Activated CD4-positive, CD25-positive, alpha-beta regulatory T cell treated with anti-CD3 and anti-CD28 coated beads, Interleukin-2, amount 50 U/mL, for 16 hours (primary cell): ENCODE results near the gene C15orf39.
"Not testable (repeated sequence)": the region's sequence is repeated elsewhere in the genome, so short reads cannot be mapped to it uniquely, and the experiment has no call there.

Experiments
- DNase-seq: peaks from one replicate; pipeline ENCODE4 v3.0.0-alpha.2; 2020; ENCODE audit warnings: low read depth, low spot score

The C15orf39 gene

DNA sequence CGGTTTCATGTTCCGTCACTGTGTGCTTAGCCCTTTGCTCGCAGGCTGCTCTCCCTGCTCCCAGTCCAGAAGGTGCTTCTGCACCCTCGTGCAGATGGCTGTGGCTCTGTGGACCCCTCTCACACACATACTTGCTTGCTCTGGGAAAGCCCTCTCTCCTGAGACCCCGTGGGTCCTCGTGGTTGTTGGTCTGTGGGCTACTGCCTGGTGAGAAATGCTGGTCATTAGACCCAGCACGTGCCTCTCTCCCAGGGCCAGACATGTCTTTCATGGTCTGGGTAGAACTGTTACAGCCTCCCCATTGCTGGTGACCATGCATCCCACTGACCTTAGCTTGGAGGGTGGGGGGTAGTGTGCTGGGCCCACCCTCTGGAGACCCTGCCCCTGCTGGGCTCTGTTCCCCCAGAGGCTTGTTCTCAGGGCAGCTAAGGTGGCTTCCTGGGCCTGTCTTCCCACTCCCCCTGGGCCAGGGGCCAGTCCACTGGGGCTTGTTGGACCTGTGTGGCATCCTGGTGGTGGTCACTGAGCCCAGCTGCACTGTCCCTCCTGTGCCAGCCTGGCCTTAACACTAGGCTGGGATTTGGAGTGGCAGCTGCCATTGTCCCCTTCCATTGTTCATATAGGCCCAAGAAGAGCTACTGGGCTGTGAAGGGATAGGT, 10.6 kb downstream of the C15orf39 start:
- no peak for DNase-seq

GRCh38 chr15:75213212-75213767, 11.6 kb downstream of the C15orf39 start:
- no peak for DNase-seq

GRCh38 chr15:75213768-75214221, 12.1 kb downstream of the C15orf39 start:
- DNase-seq = no peak

GRCh38 chr15:75214293-75215096, 12.8 kb downstream of the C15orf39 start:
- DNase-seq = no peak

DNA sequence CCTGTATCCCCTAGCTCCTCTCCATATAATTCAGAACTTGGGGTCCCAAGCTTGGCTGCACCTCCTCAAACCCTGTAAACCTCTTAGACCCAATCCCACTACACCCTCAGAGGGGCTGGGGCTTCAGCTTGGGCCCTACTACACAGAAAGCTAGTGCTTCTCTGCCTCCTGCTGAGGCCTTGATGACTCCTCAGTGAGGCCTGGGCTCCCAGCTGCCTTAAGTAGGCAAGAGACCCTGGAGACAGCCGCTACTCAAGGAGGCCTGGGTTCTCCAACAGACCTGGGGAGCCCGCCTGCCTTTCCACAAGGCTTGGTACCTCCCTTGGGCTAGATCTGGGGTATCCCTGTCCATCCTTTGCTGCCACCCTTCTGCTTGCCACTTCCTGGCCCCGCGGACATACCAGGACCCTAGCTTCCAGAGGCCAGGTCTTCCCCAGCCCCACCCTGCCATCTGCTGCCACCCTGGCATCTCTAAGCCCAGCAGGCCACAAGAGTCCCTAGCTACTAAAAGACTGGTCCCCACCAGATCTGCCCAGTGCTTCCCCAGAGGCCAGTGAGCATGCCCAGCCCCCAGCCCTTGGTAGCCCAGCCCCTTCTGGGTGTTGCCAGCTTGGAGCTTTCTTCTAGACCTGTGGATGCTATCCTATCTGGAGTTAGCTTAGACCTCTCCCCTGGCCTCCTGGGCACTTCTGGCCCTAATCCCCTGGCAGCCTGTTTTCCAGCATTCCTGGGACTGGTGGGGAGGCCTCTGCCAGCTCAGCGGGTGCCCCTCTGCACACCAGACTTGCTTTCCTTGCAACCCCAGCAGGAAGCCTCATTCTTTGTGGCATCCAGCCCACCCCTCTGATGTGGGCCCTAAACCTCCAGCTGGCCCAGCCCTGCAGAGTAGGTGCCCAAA, 13.7 kb downstream of the C15orf39 start:
- DNase-seq = no peak

GRCh38 chr15:75217012-75217411, 15.3 kb downstream of the C15orf39 start:
- no peak for DNase-seq

GRCh38 chr15:75217574-75217973, 15.9 kb downstream of the C15orf39 start:
- DNase-seq = not testable (repeated sequence)

- not testable (repeated sequence) for DNase-seq
These were observed 17.8 kb downstream of the C15orf39 start for GRCh38 chr15:75219507-75219929.

GRCh38 chr15:75223688-75224087, 22.0 kb downstream of the C15orf39 start:
- no peak for DNase-seq

DNA sequence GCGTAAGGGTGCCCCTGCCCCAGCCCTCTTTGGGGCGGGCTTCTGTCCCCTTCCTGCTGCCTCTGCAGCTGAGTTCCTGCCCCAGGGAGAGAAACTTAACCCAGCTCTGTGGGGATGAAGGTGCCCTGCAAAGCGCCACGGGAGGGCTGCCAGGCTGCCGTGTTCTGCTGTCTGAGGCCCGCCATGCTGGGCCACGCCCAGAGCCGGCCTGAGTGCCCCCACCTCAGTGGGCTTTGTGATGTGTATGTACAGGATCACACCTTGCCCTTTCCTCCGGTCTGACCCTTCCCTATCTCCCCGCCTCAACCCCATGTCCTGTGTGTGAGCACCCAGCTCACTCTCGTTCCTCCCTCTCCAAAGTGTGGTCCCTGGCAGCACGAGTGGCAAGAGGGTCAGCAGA, 22.6 kb downstream of the C15orf39 start:
- no peak for DNase-seq

GRCh38 chr15:75225102-75225836, 23.6 kb downstream of the C15orf39 start:
- DNase-seq = not testable (repeated sequence)

GRCh38 chr15:75225951-75226732, 24.5 kb downstream of the C15orf39 start:
- DNase-seq = no peak

DNA sequence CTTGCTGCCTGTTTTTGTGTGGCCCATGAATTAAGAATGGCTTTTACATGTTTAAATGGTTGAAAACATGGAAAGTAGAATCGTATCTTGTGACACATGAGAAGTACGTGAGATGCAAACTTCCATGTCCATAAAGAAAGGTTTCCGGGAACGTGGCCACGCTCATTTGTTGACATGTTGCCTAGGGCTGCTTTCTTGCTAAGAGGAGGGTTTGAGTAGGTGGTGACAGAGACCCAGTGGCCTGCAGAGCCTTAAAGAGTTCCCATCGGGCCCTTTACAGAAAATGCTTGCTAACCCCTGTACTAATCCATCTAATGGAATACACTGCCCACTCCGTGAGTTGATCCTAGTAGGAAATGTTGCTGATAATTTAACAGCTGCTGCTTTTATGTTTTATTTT, 25.4 kb downstream of the C15orf39 start:
- not testable (repeated sequence) for DNase-seq

GRCh38 chr15:75227663-75228280, 26.1 kb downstream of the C15orf39 start:
- no peak for DNase-seq

GRCh38 chr15:75228787-75229186, 27.1 kb downstream of the C15orf39 start:
- no peak for DNase-seq

DNA sequence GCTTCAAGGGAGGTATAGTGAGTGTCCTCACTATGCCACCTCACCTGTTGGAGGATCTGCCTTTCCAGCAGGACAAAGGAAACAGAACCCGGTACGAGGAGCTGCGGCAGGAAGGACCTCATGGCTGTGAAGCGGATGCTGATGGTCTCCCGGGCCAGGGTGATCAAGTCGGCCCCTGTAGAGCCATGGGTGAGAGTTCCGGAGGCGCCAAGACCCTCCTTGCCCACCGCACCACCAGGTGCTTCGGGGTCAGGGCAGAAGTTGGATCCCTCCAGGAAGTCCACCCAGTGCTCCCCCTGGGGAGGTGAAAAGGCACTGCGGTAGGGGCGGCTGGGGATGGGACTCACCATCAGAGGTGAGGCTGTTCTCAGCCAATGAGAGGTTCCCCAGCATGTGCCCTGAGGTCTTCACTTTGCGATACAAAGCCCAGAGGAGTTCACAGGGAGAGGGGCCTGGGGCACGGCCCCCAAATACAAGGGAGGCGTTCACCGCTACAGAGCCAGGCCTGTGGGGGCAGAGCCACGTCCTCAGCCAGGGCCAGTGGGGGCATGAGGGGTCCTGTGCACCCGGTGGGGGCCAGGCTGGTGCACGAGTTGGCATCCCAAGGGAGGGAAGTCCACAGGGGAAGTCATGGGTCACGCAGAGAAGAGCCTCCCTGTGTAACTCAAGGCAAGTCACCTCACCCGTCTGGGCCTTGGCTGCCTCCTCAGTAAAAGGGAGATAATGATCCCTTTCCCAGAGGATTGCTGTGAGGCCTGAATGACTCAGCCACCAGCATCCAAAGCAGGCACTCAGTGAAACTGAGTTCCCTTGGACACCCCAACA, 27.7 kb downstream of the C15orf39 start:
- DNase-seq = no peak

- no peak for DNase-seq
These were observed 28.3 kb downstream of the C15orf39 start for GRCh38 chr15:75230016-75230343.

GRCh38 chr15:75230551-75231371, 29.1 kb downstream of the C15orf39 start:
- no peak for DNase-seq
